Measurements from ENCODE around the gene HEPN1. TPM values are rescaled to one million over a fixed set of nuclear protein-coding genes. Genes with fewer than 3 reads are reported as not detected.

HEPN1 gene
- total RNA-seq, 1 experiment from 2014 or later: not detected

- no peaks in the 10 kb centered on the region; the same call in 1 of the 2 replicates for H3K27me3 ChIP-seq (ENCODE audit: control insufficient read depth, insufficient read depth, low read length)
- no TSS peak for BruUV-seq (replicated peaks)
- intact Hi-C loops (cut with micrococcal nuclease; ENCODE audit: unreplicated experiment): no loop called here
- POLR2A ChIA-PET: interaction anchor here (0.8 to 1.1 kb wide), 2 partner anchors 20 to 260 kb away, joined by 4 to 8 read pairs; partner anchors contain the start of gene TBRG1
- in situ Hi-C loops (cut with HindIII; ENCODE audit: low pct_unique_long_range_greater_than_20kb, low sequenced_read_pairs): no loop called here
- TF ChIP-seq TCF7L2 (IDR thresholded peaks at IDR 0.05; ENCODE audit: low read depth, low read length): no peak
- TF ChIP-seq SIN3A (IDR thresholded peaks at IDR 0.05; ENCODE audit: borderline replicate concordance, insufficient read depth, low read depth, low read length): no peak
- no peak for TF ChIP-seq CTCF (IDR thresholded peaks at IDR 0.05)
- TF ChIP-seq, protein P1, sequence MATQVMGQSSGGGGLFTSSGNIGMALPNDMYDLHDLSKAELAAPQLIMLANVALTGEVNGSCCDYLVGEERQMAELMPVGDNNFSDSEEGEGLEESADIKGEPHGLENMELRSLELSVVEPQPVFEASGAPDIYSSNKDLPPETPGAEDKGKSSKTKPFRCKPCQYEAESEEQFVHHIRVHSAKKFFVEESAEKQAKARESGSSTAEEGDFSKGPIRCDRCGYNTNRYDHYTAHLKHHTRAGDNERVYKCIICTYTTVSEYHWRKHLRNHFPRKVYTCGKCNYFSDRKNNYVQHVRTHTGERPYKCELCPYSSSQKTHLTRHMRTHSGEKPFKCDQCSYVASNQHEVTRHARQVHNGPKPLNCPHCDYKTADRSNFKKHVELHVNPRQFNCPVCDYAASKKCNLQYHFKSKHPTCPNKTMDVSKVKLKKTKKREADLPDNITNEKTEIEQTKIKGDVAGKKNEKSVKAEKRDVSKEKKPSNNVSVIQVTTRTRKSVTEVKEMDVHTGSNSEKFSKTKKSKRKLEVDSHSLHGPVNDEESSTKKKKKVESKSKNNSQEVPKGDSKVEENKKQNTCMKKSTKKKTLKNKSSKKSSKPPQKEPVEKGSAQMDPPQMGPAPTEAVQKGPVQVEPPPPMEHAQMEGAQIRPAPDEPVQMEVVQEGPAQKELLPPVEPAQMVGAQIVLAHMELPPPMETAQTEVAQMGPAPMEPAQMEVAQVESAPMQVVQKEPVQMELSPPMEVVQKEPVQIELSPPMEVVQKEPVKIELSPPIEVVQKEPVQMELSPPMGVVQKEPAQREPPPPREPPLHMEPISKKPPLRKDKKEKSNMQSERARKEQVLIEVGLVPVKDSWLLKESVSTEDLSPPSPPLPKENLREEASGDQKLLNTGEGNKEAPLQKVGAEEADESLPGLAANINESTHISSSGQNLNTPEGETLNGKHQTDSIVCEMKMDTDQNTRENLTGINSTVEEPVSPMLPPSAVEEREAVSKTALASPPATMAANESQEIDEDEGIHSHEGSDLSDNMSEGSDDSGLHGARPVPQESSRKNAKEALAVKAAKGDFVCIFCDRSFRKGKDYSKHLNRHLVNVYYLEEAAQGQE (IDR thresholded peaks at IDR 0.05; ENCODE audit: insufficient read depth in 1 of 2, low read depth in 2 of 2, low read length in 1 of 2): no peak
- TF ChIP-seq POLR2AphosphoS5 (IDR thresholded peaks at IDR 0.05; ENCODE audit: low read depth, low read length): no peak
- H3K4me3 ChIP-seq (ENCODE audit: low read depth in 2 of 2, low read length in 2 of 2): no peak overlapping the region
- ATAC-seq (no peak; the same call in 1 of the 2 replicates), DNase-seq (ENCODE audit: low read depth, low spot score) (no peak)
- H3K9me3 ChIP-seq (ENCODE audit: control insufficient read depth, insufficient read depth, low read depth, low read length): no peaks in the 10 kb centered on the region
- H3K4me1 ChIP-seq (ENCODE audit: control insufficient read depth, insufficient read depth, low read length): peaks cover 3% of the 10 kb centered on the region; the same call in 1 of the 2 replicates
- no peak overlapping the region for H3K27ac ChIP-seq (ENCODE audit: low read length)
- no peaks in the 10 kb centered on the region for H3K36me3 ChIP-seq (ENCODE audit: control insufficient read depth, insufficient read depth, low read length)
- CTCF ChIA-PET: interaction anchor here (1.2 kb wide), 1 partner anchor 29 kb away, joined by 3 read pairs; no protein-coding TSS in a partner anchor
These were observed 36.5 kb upstream of the HEPN1 start for GRCh38 chr11:124882339-124883071.

DNA sequence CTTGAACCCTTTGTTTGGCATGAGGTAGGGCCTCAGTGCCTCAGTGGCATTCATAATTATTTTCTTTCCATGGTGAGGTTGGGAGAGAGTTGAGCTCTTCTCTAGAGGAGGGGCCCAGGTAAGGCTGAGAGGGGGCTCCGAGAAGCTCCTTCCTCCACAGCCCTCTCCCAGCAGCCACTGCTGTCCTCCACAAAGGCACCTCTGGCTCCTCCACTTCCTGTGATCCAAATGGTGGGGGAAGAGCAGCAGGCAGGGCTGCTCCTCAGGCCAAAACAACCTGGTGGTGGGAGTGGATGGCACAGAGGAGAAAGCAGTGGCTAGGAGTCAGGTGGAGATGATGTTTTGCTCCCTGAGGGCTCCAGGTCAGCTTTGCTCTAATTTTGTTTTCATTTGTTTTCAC, 34.7 kb upstream of the HEPN1 start:
- DNase-seq (ENCODE audit: low read depth, low spot score) (no peak), ATAC-seq (no peak)
- in situ Hi-C loops (cut with HindIII; ENCODE audit: low pct_unique_long_range_greater_than_20kb, low sequenced_read_pairs): no loop called here
- H3K4me3 ChIP-seq (ENCODE audit: low read depth in 2 of 2, low read length in 2 of 2): no peak overlapping the region
- no peaks in the 10 kb centered on the region for H3K36me3 ChIP-seq (ENCODE audit: control insufficient read depth, insufficient read depth, low read length)
- H3K4me1 ChIP-seq (ENCODE audit: control insufficient read depth, insufficient read depth, low read length): peaks cover 3% of the 10 kb centered on the region; the same call in 1 of the 2 replicates
- H3K9me3 ChIP-seq (ENCODE audit: control insufficient read depth, insufficient read depth, low read depth, low read length): no peaks in the 10 kb centered on the region
- ChIA-PET POLR2A (no interaction called here), CTCF (no interaction called here)
- no TSS peak for BruUV-seq (replicated peaks)
- TF ChIP-seq, protein P1 (IDR thresholded peaks at IDR 0.05; ENCODE audit: insufficient read depth in 1 of 2, low read depth in 2 of 2, low read length in 1 of 2): no peak
- TF ChIP-seq CTCF (IDR thresholded peaks at IDR 0.05) (no peak), TCF7L2 (IDR thresholded peaks at IDR 0.05; ENCODE audit: low read depth, low read length) (no peak), SIN3A (IDR thresholded peaks at IDR 0.05; ENCODE audit: borderline replicate concordance, insufficient read depth, low read depth, low read length) (no peak), POLR2AphosphoS5 (IDR thresholded peaks at IDR 0.05; ENCODE audit: low read depth, low read length) (no peak)
- intact Hi-C loops (cut with micrococcal nuclease; ENCODE audit: unreplicated experiment): no loop called here
- H3K27ac ChIP-seq (ENCODE audit: low read length): no peak overlapping the region
- H3K27me3 ChIP-seq (ENCODE audit: control insufficient read depth, insufficient read depth, low read length): peaks cover 4% of the 10 kb centered on the region
